Measurements from ENCODE around the gene TCEAL6.
"Not testable (repeated sequence)": the region's sequence is repeated elsewhere in the genome, so short reads cannot be mapped to it uniquely, and the experiment has no call there.

TCEAL6 gene

DNA sequence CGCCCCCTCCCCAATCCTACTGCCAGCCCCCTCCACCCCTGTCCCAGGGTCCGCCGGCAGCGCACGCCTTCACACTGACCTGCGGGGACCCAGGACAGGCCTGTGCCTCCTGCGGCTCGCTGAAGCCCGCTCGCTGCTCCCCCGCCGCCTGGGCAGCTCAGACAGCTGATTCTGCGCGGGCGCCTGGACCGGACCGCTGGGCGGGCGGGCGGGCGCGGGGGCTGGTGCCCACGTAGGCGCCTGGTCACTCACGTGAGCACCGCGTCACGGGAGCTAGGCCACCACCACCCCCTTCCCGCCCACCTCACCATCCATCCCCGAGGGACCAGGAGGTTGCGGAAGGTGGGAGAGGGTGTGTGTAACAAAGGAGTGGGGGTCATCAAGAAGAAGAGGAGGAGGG, at the start of gene TCEAL6:
Gene TCEAL6, minus strand, starts transcription at position 208 of the 400 bp plus-strand sequence.
- peaks cover 56% of the 10 kb centered on the region for H3K27me3 Mint-ChIP-seq
- H3K4me3 Mint-ChIP-seq, H3K27ac Mint-ChIP-seq: not testable (repeated sequence)

DNA sequence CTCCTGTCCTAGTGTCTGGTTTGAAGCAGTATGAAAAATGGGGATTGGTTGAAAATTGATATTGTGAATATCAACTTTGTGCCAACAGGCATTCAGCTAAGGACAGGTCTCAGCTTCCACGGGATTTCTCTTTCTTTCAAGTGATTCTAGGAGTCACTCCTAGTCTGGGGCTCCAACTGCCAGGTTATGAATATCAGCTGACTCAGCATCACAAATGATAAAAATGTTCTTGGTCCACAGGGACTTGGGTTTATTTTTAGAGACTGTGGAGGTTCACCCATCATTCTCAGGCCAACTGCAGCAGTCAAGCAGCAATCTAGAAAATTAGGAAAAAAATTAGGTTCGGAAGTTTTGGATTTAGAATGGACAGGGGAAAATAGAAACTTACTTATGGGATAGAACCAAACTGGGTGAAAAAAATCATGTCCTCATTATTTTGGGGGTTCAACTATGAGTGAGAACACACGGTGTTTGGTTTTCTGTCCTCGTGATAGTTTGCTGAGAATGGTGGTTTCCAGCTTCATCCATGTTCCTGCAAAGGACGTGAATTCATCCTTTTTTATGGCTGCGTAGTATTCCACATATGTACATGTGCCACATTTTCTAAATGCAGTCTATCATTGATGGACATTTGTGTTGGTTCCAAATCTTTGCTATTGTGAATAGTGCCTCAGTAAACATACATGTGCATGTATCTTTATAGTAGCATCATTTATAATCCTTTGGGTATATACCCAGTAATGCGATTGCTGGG, 43.9 kb upstream of the TCEAL6 start:
- Mint-ChIP-seq H3K4me1 (ENCODE audit: low read depth) (no peaks in the 10 kb centered on the region), H3K36me3 (ENCODE audit: low read depth) (no peaks in the 10 kb centered on the region), H3K4me3 (no peak overlapping the region), H3K9me3 (peaks cover 7% of the 10 kb centered on the region), H3K27ac (no peak overlapping the region), H3K27me3 (peaks cover 12% of the 10 kb centered on the region)
- no peak for DNase-seq

More for the DNA sequence above, at the start of gene TCEAL6:
- H3K4me1 Mint-ChIP-seq (ENCODE audit: low read depth); DNase-seq; H3K36me3 Mint-ChIP-seq (ENCODE audit: low read depth); H3K9me3 Mint-ChIP-seq: not testable (repeated sequence)

DNA sequence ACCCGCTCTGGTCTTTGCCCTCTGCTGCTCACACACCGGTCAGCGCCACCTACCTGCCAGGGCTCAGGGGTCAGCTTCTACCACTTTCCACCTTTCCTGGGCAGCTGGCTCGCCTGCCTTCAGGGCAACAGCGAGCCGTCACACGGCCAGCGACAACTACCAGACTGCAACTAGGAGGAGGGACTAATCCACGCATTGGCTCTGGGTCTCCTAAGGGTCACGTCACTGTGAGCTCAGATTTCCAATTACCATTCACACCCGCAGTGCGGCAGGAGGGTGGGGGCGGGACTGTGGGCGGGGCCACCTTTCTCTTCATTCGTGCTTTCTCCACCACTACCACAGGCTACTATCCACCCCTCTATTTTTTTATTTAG, 13.5 kb upstream of the TCEAL6 start, which contains the start of gene BEX5:
Gene BEX5, minus strand, starts transcription at position 172 of the 374 bp plus-strand sequence. CDS start 1,712 bp downstream, outside the sequence.
- Mint-ChIP-seq H3K4me3 (peak within 1 kb of the TSS; percentile 86), H3K4me1 (ENCODE audit: low read depth) (peaks cover 19% of the 10 kb centered on the region), H3K27me3 (peaks cover 40% of the 10 kb centered on the region), H3K27ac (peak within 1 kb of the TSS; percentile 87), H3K36me3 (ENCODE audit: low read depth) (no peaks in the 10 kb centered on the region), H3K9me3 (no peaks in the 10 kb centered on the region)
- DNase-seq, result peak; percentile 65

DNA sequence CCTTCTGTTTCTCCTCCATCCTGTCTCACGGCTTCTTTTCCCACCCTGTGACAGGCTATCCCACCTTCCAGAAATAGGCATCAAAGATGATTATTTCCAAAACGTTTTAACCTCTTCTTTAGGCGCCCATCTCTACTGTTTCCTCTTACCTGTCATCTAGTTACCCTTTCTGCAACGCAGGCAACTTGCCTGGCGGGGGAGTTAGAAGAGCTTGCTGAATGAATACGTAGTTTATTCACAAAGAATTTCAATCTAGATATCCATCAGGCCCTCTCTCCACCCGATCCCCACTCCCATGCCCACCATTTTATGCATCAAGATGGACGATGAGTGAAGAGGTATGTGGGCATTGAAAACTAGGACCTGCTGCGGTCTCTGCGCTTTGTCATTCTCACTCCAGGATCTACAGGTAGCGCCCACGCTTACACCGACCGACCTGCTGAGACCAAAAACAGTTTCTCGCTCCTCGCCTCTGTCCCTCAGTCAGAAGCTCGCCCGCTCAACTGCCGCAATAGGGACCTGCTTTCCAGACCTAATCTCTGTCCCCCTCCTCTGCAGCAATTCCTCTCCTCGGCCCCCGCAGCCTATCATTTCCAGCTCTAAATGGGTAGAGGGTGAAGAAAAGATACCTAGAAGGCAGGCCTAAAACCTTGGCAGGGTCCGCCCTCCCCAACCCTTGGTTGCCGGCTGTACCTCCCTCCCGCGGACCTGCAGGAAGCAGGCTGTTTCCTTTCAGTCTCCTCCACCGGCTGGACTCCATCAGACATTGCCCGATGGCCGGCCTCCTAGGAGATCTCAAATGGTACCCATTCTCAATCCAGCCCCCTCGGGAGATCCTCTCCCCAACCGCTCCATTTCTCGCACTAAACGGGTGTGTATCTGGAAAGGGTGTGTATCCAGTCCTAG, 12.9 kb upstream of the TCEAL6 start:
- Mint-ChIP-seq H3K4me3 (peak overlapping the region; percentile 86), H3K36me3 (ENCODE audit: low read depth) (no peaks in the 10 kb centered on the region), H3K9me3 (no peaks in the 10 kb centered on the region), H3K27ac (peak overlapping the region; percentile 87), H3K27me3 (peaks cover 38% of the 10 kb centered on the region), H3K4me1 (ENCODE audit: low read depth) (peaks cover 19% of the 10 kb centered on the region)
- no peak for DNase-seq

DNA sequence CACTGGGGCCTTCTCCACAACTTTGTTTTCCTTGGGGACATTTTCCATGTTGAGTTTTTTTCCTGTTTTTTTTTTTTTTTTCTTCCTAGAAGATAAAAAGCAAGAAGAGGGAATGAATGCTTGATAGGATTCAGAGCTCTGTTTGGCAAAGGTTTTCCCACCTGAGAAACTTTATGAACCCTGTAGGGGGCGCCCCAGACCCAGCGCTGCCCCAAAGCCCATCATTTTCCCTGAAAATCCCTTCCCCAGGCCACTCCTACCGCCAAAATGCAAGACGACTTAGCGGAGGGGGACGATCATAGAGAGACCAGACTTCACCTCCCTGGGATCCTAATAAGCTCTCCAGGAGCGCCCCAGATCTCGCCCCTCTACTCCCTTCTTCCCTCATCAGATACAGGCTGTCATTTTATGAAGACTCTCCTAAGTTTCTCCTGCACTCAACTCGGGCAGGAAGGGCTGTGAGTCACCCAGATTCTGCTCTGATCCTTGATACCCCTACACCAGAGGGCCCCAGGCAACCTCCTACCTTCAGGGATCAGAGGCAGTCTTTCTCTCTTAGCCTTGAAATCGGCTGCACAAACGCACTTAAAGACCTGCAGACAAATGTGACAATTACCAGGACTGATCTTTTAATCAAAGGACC, 12.1 kb upstream of the TCEAL6 start:
- Mint-ChIP-seq H3K27ac (no peak overlapping the region), H3K4me3 (peak overlapping the region; percentile 86), H3K36me3 (ENCODE audit: low read depth) (no peaks in the 10 kb centered on the region), H3K4me1 (ENCODE audit: low read depth) (peaks cover 19% of the 10 kb centered on the region), H3K27me3 (peaks cover 38% of the 10 kb centered on the region), H3K9me3 (no peaks in the 10 kb centered on the region)
- DNase-seq, result no peak

DNA sequence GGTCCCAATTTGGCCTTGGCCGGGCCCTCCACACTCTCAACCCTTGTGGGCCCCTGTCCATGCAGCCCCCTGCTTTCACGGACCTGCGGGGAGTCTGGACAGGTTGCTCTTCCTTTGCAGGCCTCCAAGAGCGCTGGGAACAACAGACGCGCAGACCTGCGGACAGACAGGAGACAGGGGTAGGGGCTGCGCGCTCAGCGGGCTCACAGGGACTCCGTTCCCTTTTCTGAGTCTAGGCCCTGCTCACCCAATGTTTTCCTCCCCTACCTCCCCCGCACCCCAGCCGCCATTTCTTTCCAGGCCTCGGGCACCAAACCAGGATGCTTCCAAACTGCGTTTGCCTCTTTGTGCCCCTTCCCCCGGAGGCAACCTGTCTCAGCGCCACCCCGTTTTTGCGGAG, 650 bp downstream of the TCEAL6 start:
- not testable (repeated sequence) for H3K36me3 Mint-ChIP-seq (ENCODE audit: low read depth); H3K4me3 Mint-ChIP-seq; DNase-seq; H3K9me3 Mint-ChIP-seq; H3K4me1 Mint-ChIP-seq (ENCODE audit: low read depth); H3K27ac Mint-ChIP-seq
- H3K27me3 Mint-ChIP-seq, result peaks cover 60% of the 10 kb centered on the region

DNA sequence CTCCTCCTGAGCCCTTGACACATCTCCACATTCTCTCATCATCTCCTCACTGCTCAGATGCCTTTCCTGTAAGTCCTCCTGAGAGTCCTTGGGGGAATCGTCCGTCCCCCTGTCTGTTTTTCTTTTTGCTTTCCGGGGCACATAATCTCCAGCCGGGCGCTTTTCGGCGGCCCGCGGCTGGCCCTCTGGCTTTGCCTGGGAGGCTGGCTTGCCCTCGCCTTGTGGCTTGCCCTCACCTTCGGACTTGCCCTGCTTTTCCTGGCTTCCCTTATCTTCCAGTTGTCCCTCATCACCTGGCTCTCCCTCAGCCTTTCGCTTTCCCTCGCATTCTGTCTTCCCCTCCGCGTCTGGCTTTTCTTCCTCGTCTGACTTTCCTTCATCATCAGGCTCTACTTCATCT, 1.4 kb downstream of the TCEAL6 start:
- peaks cover 64% of the 10 kb centered on the region for H3K27me3 Mint-ChIP-seq
- not testable (repeated sequence) for H3K4me3 Mint-ChIP-seq; H3K9me3 Mint-ChIP-seq; H3K27ac Mint-ChIP-seq; H3K36me3 Mint-ChIP-seq (ENCODE audit: low read depth); H3K4me1 Mint-ChIP-seq (ENCODE audit: low read depth); DNase-seq

DNA sequence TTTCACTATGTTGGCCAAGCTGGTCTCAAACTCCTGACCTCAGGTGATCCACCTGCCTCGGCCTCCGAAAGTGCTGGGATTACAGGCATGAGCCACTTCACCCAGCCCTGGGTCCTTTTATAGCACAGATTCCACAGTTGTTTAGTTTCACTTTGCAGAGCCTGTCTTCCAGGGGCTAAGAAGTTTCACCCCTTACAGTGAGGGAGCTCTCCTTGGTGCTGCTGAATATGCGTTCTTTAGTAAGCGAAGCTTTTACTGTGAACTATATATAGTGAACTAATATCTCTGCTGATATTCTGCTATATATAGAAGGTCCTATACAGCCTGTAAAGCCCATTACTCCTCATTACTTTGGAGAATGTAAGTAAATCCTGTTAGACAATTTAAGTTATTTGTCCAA, 4.2 kb downstream of the TCEAL6 start:
- peaks cover 2% of the 10 kb centered on the region for H3K4me1 Mint-ChIP-seq (ENCODE audit: low read depth)
- no peak overlapping the region for H3K4me3 Mint-ChIP-seq
- H3K27me3 Mint-ChIP-seq, result peaks cover 57% of the 10 kb centered on the region
- no peak overlapping the region for H3K27ac Mint-ChIP-seq
- DNase-seq, result no peak
- H3K36me3 Mint-ChIP-seq (ENCODE audit: low read depth), result no peaks in the 10 kb centered on the region
- no peaks in the 10 kb centered on the region for H3K9me3 Mint-ChIP-seq

DNA sequence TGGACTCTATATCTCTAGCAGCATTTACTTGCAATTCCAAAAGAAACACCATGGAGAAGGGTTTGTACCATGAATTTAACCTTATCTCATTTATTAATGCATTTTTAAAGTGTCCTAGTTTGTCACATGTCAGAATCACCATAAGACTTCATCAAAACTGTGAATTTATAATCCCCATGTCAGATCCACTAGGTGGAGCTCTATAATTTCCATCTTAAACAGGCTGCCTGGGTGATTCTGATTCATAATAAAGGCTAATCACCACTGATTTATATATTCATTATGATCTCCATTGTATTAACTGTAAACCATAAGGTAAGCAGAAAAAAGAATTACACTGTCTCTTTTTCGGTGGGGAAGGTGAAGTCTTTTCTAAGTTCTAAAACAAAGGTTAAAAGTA, 12.8 kb downstream of the TCEAL6 start:
- Mint-ChIP-seq H3K27ac (no peak overlapping the region), H3K4me3 (no peak overlapping the region), H3K4me1 (ENCODE audit: low read depth) (peaks cover 5% of the 10 kb centered on the region), H3K9me3 (no peaks in the 10 kb centered on the region), H3K36me3 (ENCODE audit: low read depth) (no peaks in the 10 kb centered on the region), H3K27me3 (peaks cover 69% of the 10 kb centered on the region)
- DNase-seq, result no peak

DNA sequence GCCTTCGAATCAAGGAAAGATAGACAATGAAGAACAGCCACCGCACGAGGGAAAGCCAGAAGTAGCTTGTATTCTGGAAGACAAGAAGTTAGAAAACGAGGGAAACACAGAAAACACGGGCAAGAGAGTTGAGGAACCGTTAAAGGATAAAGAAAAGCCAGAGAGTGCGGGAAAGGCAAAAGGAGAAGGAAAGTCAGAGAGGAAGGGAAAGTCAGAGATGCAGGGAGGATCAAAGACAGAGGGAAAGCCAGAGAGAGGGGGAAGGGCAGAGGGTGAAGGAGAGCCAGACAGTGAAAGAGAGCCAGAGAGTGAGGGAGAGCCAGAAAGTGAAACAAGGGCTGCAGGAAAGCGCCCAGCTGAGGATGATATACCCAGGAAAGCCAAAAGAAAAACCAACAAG, 15.4 kb downstream of the TCEAL6 start:
- Mint-ChIP-seq H3K27ac (no peak overlapping the region), H3K4me3 (no peak overlapping the region), H3K36me3 (ENCODE audit: low read depth) (no peaks in the 10 kb centered on the region), H3K4me1 (ENCODE audit: low read depth) (peaks cover 5% of the 10 kb centered on the region), H3K27me3 (peaks cover 73% of the 10 kb centered on the region), H3K9me3 (no peaks in the 10 kb centered on the region)
- DNase-seq, result no peak

DNA sequence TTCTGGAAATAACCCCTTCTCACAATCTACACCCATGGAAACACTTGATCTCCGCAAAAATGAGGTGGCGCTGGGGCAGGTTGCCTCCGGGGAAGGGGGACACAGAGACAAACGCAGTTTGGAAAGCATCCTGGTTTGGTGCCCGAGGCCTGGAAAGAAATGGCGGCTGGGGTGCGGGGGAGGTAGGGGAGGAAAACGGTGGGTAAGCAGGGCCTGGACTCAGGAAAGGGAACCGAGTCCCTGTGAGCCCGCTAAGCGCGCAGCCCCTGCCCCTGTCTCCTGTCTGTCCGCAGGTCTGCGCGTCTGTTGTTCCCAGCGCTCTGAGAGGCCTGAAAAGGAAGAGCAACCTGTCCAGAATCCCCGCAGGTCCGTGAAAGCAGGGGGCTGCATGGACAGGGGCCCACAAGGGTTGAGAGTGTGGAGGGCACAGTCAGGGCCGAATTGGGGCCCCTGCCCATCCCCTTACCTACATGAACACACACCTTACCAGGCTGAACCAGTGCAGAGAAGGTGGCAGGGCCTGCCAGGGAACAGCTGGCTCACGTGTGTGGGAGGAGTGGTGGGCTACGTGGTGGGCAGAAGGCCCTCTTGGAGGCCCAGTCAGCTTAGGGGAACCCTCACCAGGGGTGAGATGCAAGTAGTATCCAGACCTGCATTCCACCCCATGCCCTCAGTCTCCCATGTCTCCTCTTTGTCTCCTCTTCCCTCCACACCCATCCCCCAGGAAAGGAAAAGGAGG, 16.0 kb downstream of the TCEAL6 start:
- not testable (repeated sequence) for H3K36me3 Mint-ChIP-seq (ENCODE audit: low read depth); H3K4me3 Mint-ChIP-seq; H3K4me1 Mint-ChIP-seq (ENCODE audit: low read depth); H3K9me3 Mint-ChIP-seq; DNase-seq; H3K27ac Mint-ChIP-seq
- peaks cover 68% of the 10 kb centered on the region for H3K27me3 Mint-ChIP-seq

DNA sequence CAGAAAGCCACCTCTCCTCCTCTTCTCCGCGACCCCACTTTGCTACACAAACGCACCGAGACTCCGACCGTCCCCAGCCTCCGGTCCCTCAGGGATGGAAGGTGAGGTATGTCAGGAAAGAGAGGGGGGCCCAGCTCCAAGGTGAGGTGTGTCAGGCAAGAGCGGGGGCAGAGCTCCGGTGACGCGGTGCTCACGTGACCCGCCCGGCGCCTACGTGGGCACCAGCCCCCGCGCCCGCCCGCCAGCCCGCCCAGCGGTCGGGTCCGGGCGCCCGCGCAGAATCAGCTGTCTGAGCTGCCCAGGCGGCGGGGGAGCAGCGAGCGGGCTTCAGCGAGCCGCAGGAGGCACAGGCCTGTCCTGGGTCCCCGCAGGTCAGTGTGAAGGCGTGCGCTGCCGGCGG, 16.8 kb downstream of the TCEAL6 start, which contains the start of gene TCEAL2:
Gene TCEAL2, plus strand, starts transcription at position 244 of the 400 bp plus-strand sequence. CDS start 1,152 bp downstream, outside the sequence.
- Mint-ChIP-seq H3K27me3 (peaks cover 71% of the 10 kb centered on the region), H3K4me3 (peak within 1 kb of the TSS; percentile 52)
- not testable (repeated sequence) for H3K9me3 Mint-ChIP-seq; H3K4me1 Mint-ChIP-seq (ENCODE audit: low read depth); H3K27ac Mint-ChIP-seq; H3K36me3 Mint-ChIP-seq (ENCODE audit: low read depth); DNase-seq

DNA sequence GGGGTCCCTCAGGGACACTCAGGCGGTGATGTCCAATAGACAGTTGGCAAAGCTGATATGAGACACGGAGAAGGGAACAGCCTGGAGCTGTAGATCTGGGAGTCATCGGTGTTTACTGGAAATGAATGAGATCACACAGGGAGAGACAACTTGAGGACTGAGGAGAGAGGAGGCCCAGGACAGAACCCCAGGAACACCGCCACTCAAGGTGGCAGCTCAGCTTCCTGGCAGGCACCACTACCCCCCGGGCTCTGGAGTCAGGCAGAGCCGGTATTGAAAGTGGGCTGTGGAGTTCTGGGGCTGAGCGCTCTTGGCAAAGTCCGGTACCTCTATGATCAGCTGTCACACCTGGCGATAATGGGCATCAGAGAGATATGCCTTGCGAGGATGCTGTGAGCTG, 17.3 kb downstream of the TCEAL6 start:
- Mint-ChIP-seq H3K27me3 (peaks cover 69% of the 10 kb centered on the region), H3K4me3 (peak overlapping the region; percentile 52)
- not testable (repeated sequence) for H3K4me1 Mint-ChIP-seq (ENCODE audit: low read depth); DNase-seq; H3K9me3 Mint-ChIP-seq; H3K36me3 Mint-ChIP-seq (ENCODE audit: low read depth); H3K27ac Mint-ChIP-seq

DNA sequence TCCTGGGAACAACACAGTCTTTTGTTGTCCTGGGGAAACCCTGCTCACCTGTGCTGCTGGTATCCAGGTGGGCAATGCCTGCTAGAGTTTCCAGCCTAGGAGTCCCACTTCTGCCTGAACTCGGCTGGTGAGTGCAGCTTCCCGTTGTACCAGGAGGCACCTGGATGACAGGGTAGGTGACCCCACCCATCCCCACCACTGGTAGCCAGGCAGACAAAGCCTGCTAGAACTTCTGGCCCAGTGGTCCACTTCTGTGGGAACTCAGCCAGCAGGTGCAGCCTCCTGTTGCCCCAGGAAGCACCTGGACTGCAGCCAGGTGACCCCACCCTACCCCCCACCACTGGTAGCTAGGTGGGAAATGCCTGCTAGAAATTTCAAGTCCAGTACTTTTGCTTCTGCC, 26.5 kb downstream of the TCEAL6 start:
- Mint-ChIP-seq H3K27ac (no peak overlapping the region), H3K4me1 (ENCODE audit: low read depth) (no peaks in the 10 kb centered on the region)
- DNase-seq, result no peak

More for the DNA sequence above, 26.5 kb downstream of the TCEAL6 start:
- peaks cover 60% of the 10 kb centered on the region for H3K27me3 Mint-ChIP-seq
- no peaks in the 10 kb centered on the region for H3K9me3 Mint-ChIP-seq
- no peak overlapping the region for H3K4me3 Mint-ChIP-seq
- H3K36me3 Mint-ChIP-seq (ENCODE audit: low read depth), result no peaks in the 10 kb centered on the region

Data from activated T-cell treated with anti-CD3 and anti-CD28 coated beads, Interleukin-2, amount 50 U/mL, for 24 hours (primary cell).